GM03348 (cell line): ENCODE measurements around the gene ABTB2.

Experiments
- DNase-seq: peaks from one replicate; pipeline ENCODE4 v3.0.0; 2012; ENCODE audit warnings: low spot score

ABTB2 gene

GRCh38 chr11:34284811-34285481 lies 72.9 kb downstream of the ABTB2 start:
- DNase-seq: no peak

- no peak for DNase-seq
These were observed 73.7 kb downstream of the ABTB2 start for GRCh38 chr11:34284156-34284555.

GRCh38 chr11:34280945-34281872 lies 76.6 kb downstream of the ABTB2 start:
- peak; percentile 58 for DNase-seq

- DNase-seq: no peak
These were observed 79.0 kb downstream of the ABTB2 start for GRCh38 chr11:34278693-34279297.

GRCh38 chr11:34278175-34278574 lies 79.6 kb downstream of the ABTB2 start:
- no peak for DNase-seq

GRCh38 chr11:34277171-34277570 lies 80.6 kb downstream of the ABTB2 start:
- DNase-seq: no peak

GRCh38 chr11:34276352-34276864 lies 81.4 kb downstream of the ABTB2 start:
- DNase-seq: no peak

GRCh38 chr11:34275486-34275885 lies 82.3 kb downstream of the ABTB2 start:
- no peak for DNase-seq

- peak; percentile 95 for DNase-seq
These were observed 83.0 kb downstream of the ABTB2 start for GRCh38 chr11:34274712-34275398.

- no peak for DNase-seq
These were observed 84.7 kb downstream of the ABTB2 start for GRCh38 chr11:34273099-34273498.

- DNase-seq: no peak
These were observed 86.1 kb downstream of the ABTB2 start for GRCh38 chr11:34271727-34272126.

- no peak for DNase-seq
These were observed 87.1 kb downstream of the ABTB2 start for GRCh38 chr11:34270711-34271110.

- no peak for DNase-seq
These were observed 88.0 kb downstream of the ABTB2 start for GRCh38 chr11:34269694-34270245.

GRCh38 chr11:34268906-34269430 lies 88.8 kb downstream of the ABTB2 start:
- no peak for DNase-seq

GRCh38 chr11:34267417-34267816 lies 90.4 kb downstream of the ABTB2 start:
- DNase-seq: no peak

GRCh38 chr11:34267013-34267412 lies 90.8 kb downstream of the ABTB2 start:
- DNase-seq: peak; percentile 36

- DNase-seq: peak; percentile 78
These were observed 91.5 kb downstream of the ABTB2 start for GRCh38 chr11:34266090-34266912.

GRCh38 chr11:34264303-34265110 lies 93.3 kb downstream of the ABTB2 start:
- no peak for DNase-seq

- peak; percentile 57 for DNase-seq
These were observed 94.2 kb downstream of the ABTB2 start for GRCh38 chr11:34263441-34264091.
